Panc1 (cell line): ENCODE measurements around the gene BTBD9. TPM values are rescaled to one million over a fixed set of nuclear protein-coding genes. Genes with fewer than 3 reads are reported as not detected.
A peak's percentile ranks its signal among the peaks of the same experiment; 100 is the strongest.

ENCODE experiments used
- ATAC-seq: fragments of 200-7000 bp; cut with Tn5 transposase; 2 replicates; pipeline ENCODE4 v1.9.1; 2020; ENCODE audit warnings: mild to moderate bottlenecking, moderate library complexity
- BruUV-seq: library from RNA; stranded (reverse); fragments of 400-500 nt; replicated peaks from 2 replicates; lab custom pipeline; 2021; lab: Mats Ljungman, UMichigan
- CTCF ChIA-PET: fragments of 300-600 bp; sonication (Branson Sonifier 250); formaldehyde crosslinking; loops from one replicate; lab custom pipeline; 2022; ENCODE audit warnings: antibody characterized with exemption; lab: Charles Lee
- POLR2A ChIA-PET: fragments of 300-600 bp; sonication (Branson Sonifier 250); formaldehyde crosslinking; loops from one replicate; lab custom pipeline; 2022; ENCODE audit warnings: antibody characterized with exemption; lab: Charles Lee
- DNase-seq: peaks from one replicate; pipeline ENCODE4 v3.0.0-alpha.2; 2010; ENCODE audit warnings: low read depth, low spot score
- H3K27ac ChIP-seq: 2 replicates; pipeline ENCODE4 v1.5.1; 2011; ENCODE audit warnings: mild to moderate bottlenecking, low read length, inconsistent platforms
- H3K27me3 ChIP-seq: fragments of 200-500 bp; sonication (Bioruptor generic); 2 replicates; pipeline ENCODE4 v1.6.0; 2014; ENCODE audit warnings: low read length, inconsistent platforms; ENCODE audit not compliant: control insufficient read depth, insufficient read depth
- H3K36me3 ChIP-seq: fragments of 200-500 bp; sonication (Bioruptor generic); 2 replicates; pipeline ENCODE4 v1.5.1; 2014; ENCODE audit warnings: inconsistent platforms, mild to moderate bottlenecking, low read length, moderate library complexity; ENCODE audit not compliant: control insufficient read depth, insufficient read depth
- H3K4me1 ChIP-seq: 2 replicates; pipeline ENCODE4 v1.5.1; 2011; ENCODE audit warnings: inconsistent platforms, mild to moderate bottlenecking, low read length, moderate library complexity; ENCODE audit not compliant: control insufficient read depth, insufficient read depth
- H3K4me3 ChIP-seq, 2 experiments: 2 replicates each; pipeline ENCODE4 v1.5.1; 2011 to 2012; ENCODE audit warnings: low read depth in 2 of 2, low read length in 2 of 2, mild to moderate bottlenecking in 2 of 2, inconsistent platforms in 1 of 2, moderate library complexity in 1 of 2
- H3K9me3 ChIP-seq: fragments of 200-500 bp; sonication (Bioruptor generic); 2 replicates; pipeline ENCODE4 v1.5.1; 2014; ENCODE audit warnings: low read depth, mild to moderate bottlenecking, inconsistent platforms, low read length, moderate library complexity; ENCODE audit not compliant: control insufficient read depth, insufficient read depth
- CTCF ChIP-seq: fragments of 450-650 bp; IDR thresholded peaks from 2 replicates; pipeline ENCODE4 v1.5.1; 2017; ENCODE audit warnings: mild to moderate bottlenecking
- POLR2AphosphoS5 ChIP-seq: IDR thresholded peaks from 2 replicates; pipeline ENCODE4 v1.6.1; 2012; ENCODE audit warnings: mild to moderate bottlenecking, low read depth, low read length, moderate library complexity
- REST ChIP-seq, 2 experiments: IDR thresholded peaks; 2 replicates each; pipeline ENCODE4 v1.6.1; 2011 to 2012; ENCODE audit warnings: low read depth in 2 of 2, control low read depth in 1 of 2, low read length in 1 of 2, mild to moderate bottlenecking in 1 of 2, moderate library complexity in 1 of 2; ENCODE audit not compliant: insufficient read depth in 1 of 2
- SIN3A ChIP-seq: IDR thresholded peaks from 2 replicates; pipeline ENCODE4 v1.6.1; 2012; ENCODE audit warnings: low read depth, mild to moderate bottlenecking, low read length, moderate library complexity, borderline replicate concordance; ENCODE audit not compliant: insufficient read depth
- TCF7L2 ChIP-seq: IDR thresholded peaks from 2 replicates; pipeline ENCODE4 v1.6.1; 2011; ENCODE audit warnings: mild to moderate bottlenecking, low read depth, low read length, inconsistent platforms
- in situ Hi-C: cut with HindIII; loops from 2 replicates; pipeline ENCODE4 v1.10.0; 2016; ENCODE audit warnings: low sequenced_read_pairs, low pct_unique_long_range_greater_than_20kb
- intact Hi-C: fragments of 100-400 bp; cut with micrococcal nuclease; formaldehyde crosslinking; loops from one replicate; pipeline ENCODE4 v1.10.0; 2022; ENCODE audit not compliant: unreplicated experiment
- total RNA-seq: library from RNA; stranded (reverse); gene quantifications from one replicate; pipeline ENCODE4 v1.2.1, GENCODE V29; 2021; ENCODE audit not compliant: unreplicated experiment

BTBD9 gene
- total RNA-seq, 1 experiment from 2014 or later = 12.8 TPM

- DNase-seq (no peak), ATAC-seq (0 out of 2 replicates have a peak, but pooled peaks have one; percentile 31)
- in situ Hi-C loops (no loop called here), intact Hi-C loops (no loop called here)
- POLR2A ChIA-PET = interaction anchor here (0.7 kb wide), 1 partner anchor 173 kb away, joined by 3 read pairs; no protein-coding TSS in a partner anchor
- peaks cover 31% of the 10 kb centered on the region for H3K4me1 ChIP-seq
- TF ChIP-seq REST (IDR thresholded peaks at IDR 0.05; ENCODE audit: insufficient read depth in 1 of 2, low read depth in 2 of 2, low read length in 1 of 2) (no peak), POLR2AphosphoS5 (no peak), CTCF (no peak), SIN3A (no peak), TCF7L2 (no peak)
- no TSS peak for BruUV-seq
- no peaks in the 10 kb centered on the region for H3K36me3 ChIP-seq
- no peaks in the 10 kb centered on the region for H3K9me3 ChIP-seq
- H3K27ac ChIP-seq = peak overlapping the region; percentile 61; the same call in 1 of the 2 replicates
- no peaks in the 10 kb centered on the region for H3K27me3 ChIP-seq
- CTCF ChIA-PET = no interaction called here
- peak overlapping the region in 1 of 2 experiments; percentile 3; a peak in 2 of 4 replicates for H3K4me3 ChIP-seq
These were observed 378.1 kb downstream of the BTBD9 start for GRCh38 chr6:38261626-38262025.

GRCh38 chr6:38259736-38260135 is 380.0 kb downstream of the BTBD9 start:
- no peak overlapping the region for H3K4me3 ChIP-seq
- ChIA-PET CTCF (interaction anchor here (0.5 kb wide), 1 partner anchor 76 kb away, joined by 5 read pairs; no protein-coding TSS in a partner anchor), POLR2A (no interaction called here)
- no peaks in the 10 kb centered on the region for H3K36me3 ChIP-seq
- no TSS peak for BruUV-seq
- H3K4me1 ChIP-seq = peaks cover 31% of the 10 kb centered on the region
- TF ChIP-seq CTCF (no peak), SIN3A (no peak), POLR2AphosphoS5 (no peak), REST (IDR thresholded peaks at IDR 0.05; ENCODE audit: insufficient read depth in 1 of 2, low read depth in 2 of 2, low read length in 1 of 2) (no peak), TCF7L2 (no peak)
- H3K27me3 ChIP-seq = no peaks in the 10 kb centered on the region
- no peak for ATAC-seq
- no peak for DNase-seq
- H3K27ac ChIP-seq = no peak overlapping the region; the same call in 1 of the 2 replicates
- H3K9me3 ChIP-seq = no peaks in the 10 kb centered on the region
- in situ Hi-C loops = no loop called here
- intact Hi-C loops = no loop called here
